HG03196 (cell line): ENCODE measurements around the gene TNFAIP1.
A peak's percentile ranks its signal among the peaks of the same experiment; 100 is the strongest.
"Not testable (repeated sequence)": the region's sequence is repeated elsewhere in the genome, so short reads cannot be mapped to it uniquely, and the experiment has no call there.

Experiments
- ATAC-seq: cut with Tn5 transposase; IDR thresholded peaks from one replicate; pipeline ENCODE4 v1.9.1; 2021; ENCODE audit not compliant: unreplicated experiment

The TNFAIP1 gene

GRCh38 chr17:28324781-28325180 is 10.8 kb upstream of the TNFAIP1 start:
- ATAC-seq: no peak

GRCh38 chr17:28325211-28325610 is 10.3 kb upstream of the TNFAIP1 start:
- ATAC-seq: no peak

- ATAC-seq: no peak
Observed at GRCh38 chr17:28326114-28326513, 9.4 kb upstream of the TNFAIP1 start.

- no peak for ATAC-seq
Observed at GRCh38 chr17:28327031-28327607, 8.4 kb upstream of the TNFAIP1 start.

GRCh38 chr17:28327709-28328108 is 7.9 kb upstream of the TNFAIP1 start:
- no peak for ATAC-seq

- ATAC-seq: no peak
Observed at GRCh38 chr17:28328325-28328724, 7.2 kb upstream of the TNFAIP1 start.

GRCh38 chr17:28330671-28331070 is 4.9 kb upstream of the TNFAIP1 start:
- no peak for ATAC-seq

GRCh38 chr17:28331891-28332420 is 3.6 kb upstream of the TNFAIP1 start:
- no peak for ATAC-seq

GRCh38 chr17:28333083-28333746 is 2.3 kb upstream of the TNFAIP1 start:
- no peak for ATAC-seq

- no peak for ATAC-seq
Observed at GRCh38 chr17:28334171-28334570, 1.4 kb upstream of the TNFAIP1 start.

- peak; percentile 1 for ATAC-seq
Observed at GRCh38 chr17:28334666-28335200, 828 bp upstream of the TNFAIP1 start.

- ATAC-seq: no peak
Observed at GRCh38 chr17:28335959-28336871, 654 bp downstream of the TNFAIP1 start.

GRCh38 chr17:28338056-28338768 is 2.7 kb downstream of the TNFAIP1 start:
- no peak for ATAC-seq

- not testable (repeated sequence) for ATAC-seq
Observed at GRCh38 chr17:28338769-28339212, 3.2 kb downstream of the TNFAIP1 start.

- ATAC-seq: no peak
Observed at GRCh38 chr17:28339431-28339830, 3.9 kb downstream of the TNFAIP1 start.

GRCh38 chr17:28340374-28340773 is 4.8 kb downstream of the TNFAIP1 start:
- no peak for ATAC-seq

- ATAC-seq: no peak
Observed at GRCh38 chr17:28341516-28341915, 6.0 kb downstream of the TNFAIP1 start.

GRCh38 chr17:28342313-28342712 is 6.8 kb downstream of the TNFAIP1 start:
- ATAC-seq: no peak

GRCh38 chr17:28343491-28343932 is 8.0 kb downstream of the TNFAIP1 start:
- no peak for ATAC-seq

GRCh38 chr17:28344011-28344410 is 8.4 kb downstream of the TNFAIP1 start:
- no peak for ATAC-seq
